MM.1S (cell line): ENCODE data around the gene SLC35B4.

ENCODE experiments used
- DNase-seq: peaks from one replicate; pipeline ENCODE4 v3.0.0-alpha.2; 2015
- H2AFZ ChIP-seq: fragments of 300-600 bp; sonication (generic); 2 replicates; pipeline ENCODE4 v1.6.0; 2016; ENCODE audit warnings: antibody characterized with exemption, low read length
- H3F3A ChIP-seq: fragments of 300-600 bp; sonication (generic); 2 replicates; pipeline ENCODE4 v1.6.1; 2016; ENCODE audit warnings: mild to moderate bottlenecking, antibody characterized with exemption, low read length, moderate library complexity, mixed read lengths; ENCODE audit not compliant: insufficient read depth
- H3K27ac ChIP-seq: fragments of 300-600 bp; sonication (generic); 2 replicates; pipeline ENCODE4 v1.5.1; 2016; ENCODE audit warnings: mild to moderate bottlenecking, low read length
- H3K27me3 ChIP-seq: fragments of 300-600 bp; sonication (generic); replicated peaks from 2 replicates; pipeline ENCODE4 v1.6.0; 2016; ENCODE audit warnings: low read length; ENCODE audit not compliant: insufficient read depth
- H3K36me3 ChIP-seq: fragments of 300-600 bp; sonication (generic); replicated peaks from 2 replicates; pipeline ENCODE4 v1.6.1; 2016; ENCODE audit warnings: mild to moderate bottlenecking, low read length, mixed read lengths; ENCODE audit not compliant: insufficient read depth
- H3K4me1 ChIP-seq: fragments of 300-600 bp; sonication (generic); 2 replicates; pipeline ENCODE4 v1.6.1; 2016; ENCODE audit warnings: low read length, mixed read lengths
- H3K4me2 ChIP-seq: fragments of 300-600 bp; sonication (generic); 2 replicates; pipeline ENCODE4 v1.6.0; 2016; ENCODE audit warnings: low read depth, low read length
- H3K4me3 ChIP-seq: fragments of 300-600 bp; sonication (generic); 2 replicates; pipeline ENCODE4 v1.5.1; 2016; ENCODE audit warnings: low read length, mixed read lengths
- H3K79me2 ChIP-seq: fragments of 300-600 bp; sonication (generic); 2 replicates; pipeline ENCODE4 v1.6.1; 2016; ENCODE audit warnings: mixed run types, low read length, mixed read lengths
- H3K9ac ChIP-seq: fragments of 300-600 bp; sonication (generic); 2 replicates; pipeline ENCODE4 v1.6.1; 2016; ENCODE audit warnings: low read length, mixed read lengths
- H3K9me2 ChIP-seq: fragments of 300-600 bp; sonication (generic); replicated peaks from 2 replicates; pipeline ENCODE4 v1.6.1; 2016; ENCODE audit warnings: mild to moderate bottlenecking, low read length, mixed read lengths; ENCODE audit not compliant: insufficient read depth
- H3K9me3 ChIP-seq: fragments of 300-600 bp; sonication (generic); replicated peaks from 2 replicates; pipeline ENCODE4 v1.6.1; 2016; ENCODE audit warnings: mild to moderate bottlenecking, low read length, mixed read lengths; ENCODE audit not compliant: insufficient read depth
- H4K20me1 ChIP-seq: fragments of 300-600 bp; sonication (generic); 2 replicates; pipeline ENCODE4 v1.6.1; 2016; ENCODE audit warnings: mild to moderate bottlenecking, low read length, moderate library complexity, mixed read lengths; ENCODE audit not compliant: insufficient read depth
- CTCF ChIP-seq: fragments of 300-600 bp; sonication (generic); IDR thresholded peaks from 2 replicates; pipeline ENCODE4 v1.5.1; 2016; ENCODE audit warnings: antibody characterized with exemption, low read length, mixed read lengths
- EZH2 ChIP-seq: fragments of 300-600 bp; sonication (generic); optimal IDR thresholded peaks from 2 replicates; pipeline ENCODE3; 2017; ENCODE audit warnings: low read depth, mild to moderate bottlenecking, antibody characterized with exemption, low read length, mixed read lengths
- EZH2phosphoT487 ChIP-seq: fragments of 300-600 bp; sonication (generic); IDR thresholded peaks from 2 replicates; pipeline ENCODE4 v1.6.1; 2018; ENCODE audit warnings: antibody characterized with exemption, low read length

SLC35B4 gene

GRCh38 chr7:134343136-134343535 is 26.4 kb upstream of the SLC35B4 start:
- Histone ChIP-seq H3K27me3 (no peaks in the 10 kb centered on the region), H3K4me3 (no peak overlapping the region), H3K9ac (no peak overlapping the region), H4K20me1 (no peaks in the 10 kb centered on the region), H3K79me2 (no peaks in the 10 kb centered on the region), H3K27ac (no peak overlapping the region), H3K36me3 (no peaks in the 10 kb centered on the region), H3K4me1 (no peaks in the 10 kb centered on the region), H3F3A (no peaks in the 10 kb centered on the region), H3K4me2 (no peak overlapping the region), H3K9me3 (no peaks in the 10 kb centered on the region), H2AFZ (no peak overlapping the region), H3K9me2 (no peaks in the 10 kb centered on the region)
- DNase-seq, result no peak
- TF ChIP-seq EZH2phosphoT487 (no peak), EZH2 (no peak), CTCF (no peak)

- Histone ChIP-seq H4K20me1 (no peaks in the 10 kb centered on the region), H3K4me1 (no peaks in the 10 kb centered on the region), H3K4me3 (no peak overlapping the region), H3K36me3 (no peaks in the 10 kb centered on the region), H3K9me2 (no peaks in the 10 kb centered on the region), H3K9me3 (no peaks in the 10 kb centered on the region), H2AFZ (no peak overlapping the region), H3K4me2 (no peak overlapping the region), H3K27ac (no peak overlapping the region), H3F3A (no peaks in the 10 kb centered on the region), H3K27me3 (no peaks in the 10 kb centered on the region), H3K79me2 (no peaks in the 10 kb centered on the region), H3K9ac (no peak overlapping the region)
- DNase-seq, result no peak
- no peak for TF ChIP-seq EZH2
Observed at GRCh38 chr7:134339475-134339874, 22.7 kb upstream of the SLC35B4 start.

GRCh38 chr7:134337980-134338379 is 21.2 kb upstream of the SLC35B4 start:
- Histone ChIP-seq H3K4me1 (no peaks in the 10 kb centered on the region), H3K79me2 (no peaks in the 10 kb centered on the region), H3K4me2 (no peak overlapping the region), H4K20me1 (no peaks in the 10 kb centered on the region), H2AFZ (no peak overlapping the region), H3K4me3 (no peak overlapping the region), H3K27me3 (no peaks in the 10 kb centered on the region), H3K27ac (no peak overlapping the region), H3K9ac (no peak overlapping the region), H3K9me3 (no peaks in the 10 kb centered on the region), H3F3A (no peaks in the 10 kb centered on the region), H3K9me2 (no peaks in the 10 kb centered on the region), H3K36me3 (no peaks in the 10 kb centered on the region)
- DNase-seq, result no peak
- TF ChIP-seq EZH2 (no peak), CTCF (no peak), EZH2phosphoT487 (no peak)

- Histone ChIP-seq H3K9me3 (no peaks in the 10 kb centered on the region), H2AFZ (no peak overlapping the region), H3F3A (no peaks in the 10 kb centered on the region), H4K20me1 (no peaks in the 10 kb centered on the region), H3K4me3 (no peak overlapping the region), H3K27me3 (no peaks in the 10 kb centered on the region), H3K9me2 (no peaks in the 10 kb centered on the region), H3K27ac (no peak overlapping the region), H3K79me2 (no peaks in the 10 kb centered on the region), H3K9ac (no peak overlapping the region), H3K4me1 (peaks cover 4% of the 10 kb centered on the region), H3K4me2 (no peak overlapping the region), H3K36me3 (no peaks in the 10 kb centered on the region)
- DNase-seq, result no peak
- TF ChIP-seq EZH2, result no peak
- no peak for TF ChIP-seq CTCF
- no peak for TF ChIP-seq EZH2phosphoT487
Observed at GRCh38 chr7:134334408-134334807, 17.7 kb upstream of the SLC35B4 start.
